HG03097 (cell line): Measurements from ENCODE around the gene SRRM2.
"Not testable (repeated sequence)": the region's sequence is repeated elsewhere in the genome, so short reads cannot be mapped to it uniquely, and the experiment has no call there.

ENCODE experiments used
- ATAC-seq: cut with Tn5 transposase; IDR thresholded peaks from one replicate; pipeline ENCODE4 v1.9.1; 2021; ENCODE audit not compliant: unreplicated experiment, low FRiP score

Gene SRRM2

GRCh38 chr16:2713985-2714774, 38.3 kb upstream of the SRRM2 start:
- ATAC-seq, result no peak

- no peak for ATAC-seq
These were observed 37.4 kb upstream of the SRRM2 start for GRCh38 chr16:2715064-2715463.

GRCh38 chr16:2715519-2715918, 36.9 kb upstream of the SRRM2 start:
- ATAC-seq, result no peak

- ATAC-seq, result no peak
These were observed 36.2 kb upstream of the SRRM2 start for GRCh38 chr16:2715966-2716885.

- ATAC-seq, result no peak
These were observed 35.5 kb upstream of the SRRM2 start for GRCh38 chr16:2716948-2717347.

- ATAC-seq, result no peak
These were observed 34.8 kb upstream of the SRRM2 start for GRCh38 chr16:2717383-2718263.

GRCh38 chr16:2719328-2720063, 32.9 kb upstream of the SRRM2 start:
- no peak for ATAC-seq

GRCh38 chr16:2720064-2720457, 32.4 kb upstream of the SRRM2 start, which contains the start of gene PRSS27:
Gene PRSS27, minus strand, starts transcription at chr16:2720224. Its CDS starts 64 bp downstream, at chr16:2720160.
- ATAC-seq, result no peak

GRCh38 chr16:2720719-2721633, 31.5 kb upstream of the SRRM2 start:
- ATAC-seq, result peak; percentile 83

- ATAC-seq, result not testable (repeated sequence)
These were observed 30.7 kb upstream of the SRRM2 start for GRCh38 chr16:2721634-2722173.

- ATAC-seq, result no peak
These were observed 28.3 kb upstream of the SRRM2 start for GRCh38 chr16:2724088-2724676.

- no peak for ATAC-seq
These were observed 27.6 kb upstream of the SRRM2 start for GRCh38 chr16:2724816-2725348.

GRCh38 chr16:2726923-2727322, 25.5 kb upstream of the SRRM2 start:
- ATAC-seq, result no peak

- no peak for ATAC-seq
These were observed 24.4 kb upstream of the SRRM2 start for GRCh38 chr16:2728034-2728433.

- ATAC-seq, result no peak
These were observed 17.5 kb upstream of the SRRM2 start for GRCh38 chr16:2734844-2735515.

GRCh38 chr16:2736476-2737237, 15.8 kb upstream of the SRRM2 start:
- no peak for ATAC-seq

GRCh38 chr16:2737238-2737605, 15.2 kb upstream of the SRRM2 start:
- no peak for ATAC-seq
